Measurements from ENCODE around the gene THPO.

Gene THPO

GRCh38 chr3:184373422-184373821, 4.6 kb downstream of the THPO start:
- H4K20me1 ChIP-seq (ENCODE audit: low read depth, low read length): no peaks in the 10 kb centered on the region
- no peaks in the 10 kb centered on the region for H3K27me3 ChIP-seq (ENCODE audit: low read length)
- no peak overlapping the region for H3K4me2 ChIP-seq (ENCODE audit: low read depth, low read length, poor library complexity, severe bottlenecking)
- no peaks in the 10 kb centered on the region for H3K9me2 ChIP-seq (replicated peaks; ENCODE audit: insufficient read depth, low read length)
- no peak for TF ChIP-seq EZH2phosphoT487 (conservative IDR thresholded peaks at IDR 0.05; ENCODE audit: low read length)
- TF ChIP-seq CTCF (IDR thresholded peaks at IDR 0.05; ENCODE audit: insufficient read depth, low read length, poor library complexity, severe bottlenecking): no peak
- no peak overlapping the region for H3K9ac ChIP-seq (ENCODE audit: low read length)
- H3K4me3 ChIP-seq (ENCODE audit: insufficient read depth, low read length, poor library complexity, severe bottlenecking): no peak overlapping the region
- H2AFZ ChIP-seq (ENCODE audit: low read depth, low read length, severe bottlenecking): no peak overlapping the region
- H3K36me3 ChIP-seq (ENCODE audit: low read length): no peaks in the 10 kb centered on the region; the same call in 1 of the 2 replicates
- no peaks in the 10 kb centered on the region for H3K79me2 ChIP-seq (ENCODE audit: insufficient read depth, low read length)
- peaks cover 10% of the 10 kb centered on the region for H3F3A ChIP-seq (ENCODE audit: insufficient read depth)
- H3K27ac ChIP-seq (ENCODE audit: low read depth, low read length): no peak overlapping the region
- H3K9me3 ChIP-seq (ENCODE audit: insufficient read depth, low read length): no peaks in the 10 kb centered on the region

- no peak overlapping the region for H3K4me2 ChIP-seq (ENCODE audit: low read depth, low read length, poor library complexity, severe bottlenecking)
- no peaks in the 10 kb centered on the region for H3K27me3 ChIP-seq (ENCODE audit: low read length)
- H3K9me2 ChIP-seq (replicated peaks; ENCODE audit: insufficient read depth, low read length): no peaks in the 10 kb centered on the region
- H3K9me3 ChIP-seq (ENCODE audit: insufficient read depth, low read length): no peaks in the 10 kb centered on the region
- no peak overlapping the region for H3K27ac ChIP-seq (ENCODE audit: low read depth, low read length)
- H3F3A ChIP-seq (ENCODE audit: insufficient read depth): peaks cover 10% of the 10 kb centered on the region
- H3K79me2 ChIP-seq (ENCODE audit: insufficient read depth, low read length): no peaks in the 10 kb centered on the region
- H4K20me1 ChIP-seq (ENCODE audit: low read depth, low read length): no peaks in the 10 kb centered on the region
- TF ChIP-seq EZH2phosphoT487 (conservative IDR thresholded peaks at IDR 0.05; ENCODE audit: low read length): no peak
- no peak for TF ChIP-seq CTCF (IDR thresholded peaks at IDR 0.05; ENCODE audit: insufficient read depth, low read length, poor library complexity, severe bottlenecking)
- no peak overlapping the region for H3K9ac ChIP-seq (ENCODE audit: low read length)
- no peak overlapping the region for H3K4me3 ChIP-seq (ENCODE audit: insufficient read depth, low read length, poor library complexity, severe bottlenecking)
- no peaks in the 10 kb centered on the region; the same call in 1 of the 2 replicates for H3K36me3 ChIP-seq (ENCODE audit: low read length)
- H2AFZ ChIP-seq (ENCODE audit: low read depth, low read length, severe bottlenecking): no peak overlapping the region
Observed at GRCh38 chr3:184372911-184373310, 5.1 kb downstream of the THPO start.

DNA sequence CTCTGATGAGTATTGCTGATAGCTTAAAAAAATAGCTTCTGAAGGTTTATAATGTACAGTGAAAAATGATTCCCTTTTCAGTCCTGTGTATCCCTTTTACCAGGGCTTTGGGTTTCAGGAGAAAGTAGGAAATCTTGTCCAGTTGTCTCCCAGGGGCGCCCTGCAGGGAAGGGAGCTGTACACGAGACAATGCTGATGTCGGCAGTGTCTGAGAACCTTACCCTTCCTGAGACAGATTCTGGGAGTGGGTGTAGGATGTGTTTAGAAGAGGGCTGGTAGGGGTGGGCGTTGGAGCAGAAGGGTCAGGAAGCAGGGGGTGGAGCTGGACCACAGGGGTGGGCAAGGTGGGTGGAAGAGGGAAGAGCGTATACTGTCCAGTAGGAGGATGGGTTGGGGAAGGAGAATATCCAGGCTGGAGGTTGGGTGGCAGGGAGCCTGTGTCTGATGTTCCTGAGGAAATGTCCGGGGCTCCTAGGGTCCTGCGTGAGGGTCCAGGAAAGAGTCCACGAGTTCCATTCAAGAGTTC, 5.6 kb downstream of the THPO start:
- H3F3A ChIP-seq (ENCODE audit: insufficient read depth): peaks cover 10% of the 10 kb centered on the region
- H3K9ac ChIP-seq (ENCODE audit: low read length): no peak overlapping the region
- H3K4me2 ChIP-seq (ENCODE audit: low read depth, low read length, poor library complexity, severe bottlenecking): no peak overlapping the region
- no peaks in the 10 kb centered on the region; the same call in 1 of the 2 replicates for H3K36me3 ChIP-seq (ENCODE audit: low read length)
- no peaks in the 10 kb centered on the region for H3K27me3 ChIP-seq (ENCODE audit: low read length)
- no peak overlapping the region for H3K4me3 ChIP-seq (ENCODE audit: insufficient read depth, low read length, poor library complexity, severe bottlenecking)
- H3K9me3 ChIP-seq (ENCODE audit: insufficient read depth, low read length): no peaks in the 10 kb centered on the region
- H4K20me1 ChIP-seq (ENCODE audit: low read depth, low read length): no peaks in the 10 kb centered on the region
- H3K27ac ChIP-seq (ENCODE audit: low read depth, low read length): no peak overlapping the region
- no peak for TF ChIP-seq CTCF (IDR thresholded peaks at IDR 0.05; ENCODE audit: insufficient read depth, low read length, poor library complexity, severe bottlenecking)
- TF ChIP-seq EZH2phosphoT487 (conservative IDR thresholded peaks at IDR 0.05; ENCODE audit: low read length): no peak
- no peaks in the 10 kb centered on the region for H3K79me2 ChIP-seq (ENCODE audit: insufficient read depth, low read length)
- no peaks in the 10 kb centered on the region for H3K9me2 ChIP-seq (replicated peaks; ENCODE audit: insufficient read depth, low read length)
- no peak overlapping the region for H2AFZ ChIP-seq (ENCODE audit: low read depth, low read length, severe bottlenecking)

All from SU-DHL-6 (cell line).